PC-9 (cell line): ENCODE measurements around the gene TMEM115. TPM values are rescaled to one million over a fixed set of nuclear protein-coding genes. Genes with fewer than 3 reads are reported as not detected.

ENCODE experiments used
- BruUV-seq: library from RNA; stranded (reverse); fragments of 400-500 nt; replicated peaks from 2 replicates; lab custom pipeline; 2021; lab: Mats Ljungman, UMichigan
- CTCF ChIA-PET: fragments of 300-600 bp; sonication (Branson Sonifier 250); formaldehyde crosslinking; loops from one replicate; lab custom pipeline; 2022; ENCODE audit warnings: antibody characterized with exemption; lab: Charles Lee
- POLR2A ChIA-PET: fragments of 300-600 bp; sonication (Branson Sonifier 250); formaldehyde crosslinking; loops from one replicate; lab custom pipeline; 2022; ENCODE audit warnings: antibody characterized with exemption; ENCODE audit not compliant: unreplicated experiment; lab: Charles Lee
- DNase-seq, 2 experiments: peaks; one replicate each; pipeline versions ENCODE4 v3.0.0 to v3.0.0-alpha.2; 2015 to 2022; ENCODE audit warnings: mixed read lengths in 1 of 2
- H2AFZ ChIP-seq: fragments of 200-600 bp; sonication (generic); 2 replicates; pipeline ENCODE4 v1.8.1; 2017; ENCODE audit warnings: antibody characterized with exemption
- H3F3A ChIP-seq: fragments of 200-600 bp; sonication (generic); 2 replicates; pipeline ENCODE4 v1.8.1; 2017; ENCODE audit warnings: antibody characterized with exemption, mild to moderate bottlenecking, low read depth; ENCODE audit not compliant: insufficient read depth
- H3K27ac ChIP-seq: fragments of 200-600 bp; sonication (generic); 2 replicates; pipeline ENCODE4 v1.6.1; 2016; ENCODE audit warnings: mixed run types
- H3K27me3 ChIP-seq: fragments of 200-600 bp; sonication (generic); 2 replicates; pipeline ENCODE4 v1.6.1; 2016; ENCODE audit warnings: low read depth, mixed run types; ENCODE audit not compliant: insufficient read depth
- H3K36me3 ChIP-seq: fragments of 200-600 bp; sonication (generic); 2 replicates; pipeline ENCODE4 v1.6.1; 2016; ENCODE audit warnings: low read depth, mixed run types
- H3K4me1 ChIP-seq: fragments of 200-600 bp; sonication (generic); replicated peaks from 2 replicates; pipeline ENCODE4 v1.6.1; 2016; ENCODE audit warnings: mixed run types; ENCODE audit not compliant: insufficient read depth
- H3K4me2 ChIP-seq: fragments of 200-600 bp; sonication (generic); 2 replicates; pipeline ENCODE4 v1.6.1; 2017; ENCODE audit warnings: mixed run types
- H3K4me3 ChIP-seq: fragments of 200-600 bp; sonication (generic); 2 replicates; pipeline ENCODE4 v1.6.1; 2016; ENCODE audit warnings: mixed run types
- H3K79me2 ChIP-seq: fragments of 200-600 bp; sonication (generic); 2 replicates; pipeline ENCODE4 v1.6.1; 2017; ENCODE audit warnings: low read depth, mixed run types
- H3K9me2 ChIP-seq: fragments of 200-600 bp; sonication (generic); 2 replicates; pipeline ENCODE4 v1.8.1; 2017; ENCODE audit warnings: mild to moderate bottlenecking; ENCODE audit not compliant: insufficient read depth
- H3K9me3 ChIP-seq: fragments of 200-600 bp; sonication (generic); 2 replicates; pipeline ENCODE4 v1.8.1; 2016; ENCODE audit warnings: low read depth; ENCODE audit not compliant: insufficient read depth
- H4K20me1 ChIP-seq: fragments of 200-600 bp; sonication (generic); 2 replicates; pipeline ENCODE4 v1.8.1; 2017; ENCODE audit not compliant: insufficient read depth
- CTCF ChIP-seq: fragments of 200-600 bp; sonication (generic); conservative IDR thresholded peaks from 2 replicates; pipeline ENCODE4 v1.6.1; 2017; ENCODE audit warnings: mixed run types, antibody characterized with exemption, mild to moderate bottlenecking, moderate library complexity
- EZH2 ChIP-seq: fragments of 200-600 bp; sonication (generic); IDR thresholded peaks from 2 replicates; pipeline ENCODE4 v1.8.0; 2017; ENCODE audit warnings: antibody characterized with exemption, low read depth
- intact Hi-C: fragments of 100-400 bp; cut with micrococcal nuclease; formaldehyde crosslinking; loops from one replicate; pipeline ENCODE4 v1.10.0; 2022; ENCODE audit not compliant: unreplicated experiment
- total RNA-seq: library from RNA; stranded (reverse); gene quantifications from 2 replicates; pipeline ENCODE4 v1.2.3, GENCODE V29; 2021

TMEM115 gene
- total RNA-seq, 1 experiment from 2014 or later = 35.2 TPM

GRCh38 chr3:50380405-50381085 is 21.2 kb upstream of the TMEM115 start:
- Histone ChIP-seq H3K79me2 (no peaks in the 10 kb centered on the region), H3K4me1 (no peaks in the 10 kb centered on the region), H3K36me3 (no peaks in the 10 kb centered on the region), H3K27me3 (peaks cover 3% of the 10 kb centered on the region; the same call in 1 of the 2 replicates), H3K9me3 (no peaks in the 10 kb centered on the region), H3K4me2 (no peak overlapping the region), H3K4me3 (no peak overlapping the region), H3F3A (no peaks in the 10 kb centered on the region), H3K27ac (no peak overlapping the region), H2AFZ (no peak overlapping the region), H3K9me2 (no peaks in the 10 kb centered on the region), H4K20me1 (no peaks in the 10 kb centered on the region; the same call in 1 of the 2 replicates)
- no peak for TF ChIP-seq CTCF
- no peak for TF ChIP-seq EZH2
- ChIA-PET CTCF (no interaction called here), POLR2A (interaction anchor here (0.6 kb wide), 1 partner anchor 22 kb away, joined by 3 read pairs; no protein-coding TSS in a partner anchor)
- no peak for DNase-seq
- intact Hi-C loops = no loop called here
- no TSS peak for BruUV-seq

DNA sequence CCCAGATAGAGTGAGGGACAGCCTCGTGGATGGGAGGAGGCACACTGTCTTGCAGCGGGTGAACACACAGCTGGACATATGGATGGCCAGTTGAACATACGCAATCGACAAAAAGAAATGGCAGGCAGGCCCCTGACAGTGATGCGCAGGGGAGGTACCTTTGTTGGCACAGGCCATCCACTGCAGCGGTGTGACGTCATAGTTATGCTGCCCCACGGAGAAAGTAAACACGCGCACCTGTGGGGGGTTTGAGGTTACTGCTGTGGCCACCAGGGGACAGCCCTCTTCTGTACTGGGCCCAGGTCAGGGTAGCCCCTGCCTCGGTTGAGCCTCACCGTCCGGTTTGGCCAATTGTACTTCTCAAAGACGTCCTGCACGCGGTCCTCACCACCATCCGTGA is 19.4 kb upstream of the TMEM115 start:
- BruUV-seq = no TSS peak
- no peak for DNase-seq
- CTCF ChIA-PET = no interaction called here

DNA sequence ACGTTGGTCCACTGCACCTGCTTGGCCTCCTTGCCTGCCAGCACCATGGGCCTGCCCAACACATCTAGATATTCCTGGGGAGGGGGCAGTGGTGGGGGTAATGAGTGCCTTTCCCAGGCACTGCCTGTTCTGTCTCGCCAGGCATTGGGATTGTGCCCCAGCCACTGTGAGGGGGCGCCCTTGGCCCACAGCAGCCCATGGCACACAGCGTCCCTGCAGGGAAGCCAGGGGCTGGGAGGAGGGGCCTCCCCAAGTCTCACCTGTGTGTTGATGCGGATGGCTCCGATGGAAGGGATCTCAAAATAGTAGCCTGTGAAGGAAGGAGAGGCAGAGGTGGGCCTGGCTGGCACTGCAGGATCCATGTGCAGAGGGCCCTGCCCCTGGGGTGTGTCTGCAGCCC is 18.7 kb upstream of the TMEM115 start:
- Histone ChIP-seq H3K4me3 (no peak overlapping the region), H3K9me3 (no peaks in the 10 kb centered on the region), H3K4me1 (no peaks in the 10 kb centered on the region), H3K27me3 (peaks cover 3% of the 10 kb centered on the region; the same call in 1 of the 2 replicates), H3K9me2 (no peaks in the 10 kb centered on the region), H2AFZ (no peak overlapping the region), H3K27ac (no peak overlapping the region), H3F3A (no peaks in the 10 kb centered on the region), H3K79me2 (no peaks in the 10 kb centered on the region), H3K36me3 (no peaks in the 10 kb centered on the region), H3K4me2 (no peak overlapping the region), H4K20me1 (no peaks in the 10 kb centered on the region)
- no peak for DNase-seq
- TF ChIP-seq EZH2 (no peak), CTCF (no peak)
- POLR2A ChIA-PET = no interaction called here
- no TSS peak for BruUV-seq
- intact Hi-C loops = no loop called here
- CTCF ChIA-PET = no interaction called here

More for the DNA sequence above, 19.4 kb upstream of the TMEM115 start:
- Histone ChIP-seq H3K79me2 (no peaks in the 10 kb centered on the region), H3F3A (no peaks in the 10 kb centered on the region), H3K36me3 (no peaks in the 10 kb centered on the region), H3K4me1 (no peaks in the 10 kb centered on the region), H2AFZ (no peak overlapping the region), H3K4me3 (no peak overlapping the region), H3K27me3 (peaks cover 3% of the 10 kb centered on the region; the same call in 1 of the 2 replicates), H3K9me3 (no peaks in the 10 kb centered on the region), H3K9me2 (no peaks in the 10 kb centered on the region), H4K20me1 (no peaks in the 10 kb centered on the region; the same call in 1 of the 2 replicates), H3K27ac (no peak overlapping the region), H3K4me2 (no peak overlapping the region)
- POLR2A ChIA-PET = no interaction called here
- no peak for TF ChIP-seq EZH2
- TF ChIP-seq CTCF = no peak
- intact Hi-C loops = no loop called here
